Measurements from ENCODE around the gene CRX. TPM values are rescaled to one million over a fixed set of nuclear protein-coding genes. Genes with fewer than 3 reads are reported as not detected.
"Not testable (repeated sequence)": the region's sequence is repeated elsewhere in the genome, so short reads cannot be mapped to it uniquely, and the experiment has no call there.

The CRX gene
- total RNA-seq, 2 donors from 2014 or later = not detected

DNA sequence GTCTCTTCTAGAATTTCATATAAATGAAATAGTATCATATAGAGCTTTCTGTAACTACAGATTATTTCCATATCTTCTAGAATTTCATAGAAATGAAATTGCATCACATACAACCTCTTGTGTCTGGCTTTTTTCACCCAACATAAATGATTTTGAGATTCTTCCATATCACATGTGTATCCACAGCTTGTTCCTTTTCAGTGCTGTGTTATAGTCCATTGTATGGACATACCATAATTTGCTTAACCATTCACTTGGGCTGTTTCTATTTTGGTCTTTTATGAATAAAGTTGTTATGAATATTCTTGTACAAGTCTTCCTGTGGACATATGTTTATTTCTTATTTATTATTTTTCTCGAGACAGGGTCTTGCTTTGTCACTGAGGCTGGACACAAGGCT is 29.1 kb upstream of the CRX start:
- DNase-seq (no peak), ATAC-seq (replicated peaks in 1 of 2) (no peak)
- no peaks in the 10 kb centered on the region for H3K9me3 Mint-ChIP-seq
- H3K4me3 Mint-ChIP-seq = no peak overlapping the region
- H3K27me3 Mint-ChIP-seq (ENCODE audit: low read depth) = no peaks in the 10 kb centered on the region
- H3K4me1 Mint-ChIP-seq (ENCODE audit: low read depth) = peaks cover 14% of the 10 kb centered on the region
- H3K36me3 Mint-ChIP-seq (ENCODE audit: insufficient read depth in 2 of 2) = no peaks in the 10 kb centered on the region
- H3K27ac Mint-ChIP-seq = no peak overlapping the region

GRCh38 chr19:47794526-47794925 is 27.2 kb upstream of the CRX start:
- Mint-ChIP-seq H3K9me3 (no peaks in the 10 kb centered on the region), H3K27ac (no peak overlapping the region), H3K4me1 (ENCODE audit: low read depth) (peaks cover 7% of the 10 kb centered on the region), H3K27me3 (ENCODE audit: low read depth) (peaks cover 5% of the 10 kb centered on the region), H3K36me3 (ENCODE audit: insufficient read depth in 2 of 2) (no peaks in the 10 kb centered on the region), H3K4me3 (no peak overlapping the region)
- no peak for ATAC-seq (replicated peaks in 1 of 2)
- no peak for DNase-seq

DNA sequence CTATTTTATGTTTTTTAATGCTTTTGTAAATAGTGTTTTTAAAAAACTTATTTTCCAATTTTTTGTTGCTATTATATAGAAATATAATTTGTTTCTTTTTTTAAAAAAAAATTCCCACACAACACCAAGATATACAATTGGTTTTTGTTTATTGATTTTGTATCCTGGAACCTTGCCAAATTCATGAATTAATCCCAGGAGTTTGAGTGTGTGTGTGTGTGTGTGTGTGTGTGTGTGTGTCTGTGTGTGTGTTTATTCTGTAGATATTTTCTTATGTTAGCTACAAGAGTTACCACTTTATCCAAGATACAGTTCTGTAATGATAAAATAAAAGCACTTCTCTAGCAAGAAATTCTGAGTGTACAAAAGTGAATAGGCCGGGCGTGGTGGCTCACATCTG is 25.0 kb upstream of the CRX start:
- Mint-ChIP-seq H3K27me3 (ENCODE audit: low read depth) (peaks cover 5% of the 10 kb centered on the region), H3K36me3 (ENCODE audit: insufficient read depth in 2 of 2) (peaks cover 0 to 3% of the 10 kb centered on the region in 2 donors), H3K27ac (no peak overlapping the region), H3K4me3 (no peak overlapping the region), H3K4me1 (ENCODE audit: low read depth) (no peaks in the 10 kb centered on the region), H3K9me3 (peaks cover 2 to 3% of the 10 kb centered on the region in 2 donors)
- no peak for ATAC-seq (replicated peaks in 1 of 2)
- no peak for DNase-seq

DNA sequence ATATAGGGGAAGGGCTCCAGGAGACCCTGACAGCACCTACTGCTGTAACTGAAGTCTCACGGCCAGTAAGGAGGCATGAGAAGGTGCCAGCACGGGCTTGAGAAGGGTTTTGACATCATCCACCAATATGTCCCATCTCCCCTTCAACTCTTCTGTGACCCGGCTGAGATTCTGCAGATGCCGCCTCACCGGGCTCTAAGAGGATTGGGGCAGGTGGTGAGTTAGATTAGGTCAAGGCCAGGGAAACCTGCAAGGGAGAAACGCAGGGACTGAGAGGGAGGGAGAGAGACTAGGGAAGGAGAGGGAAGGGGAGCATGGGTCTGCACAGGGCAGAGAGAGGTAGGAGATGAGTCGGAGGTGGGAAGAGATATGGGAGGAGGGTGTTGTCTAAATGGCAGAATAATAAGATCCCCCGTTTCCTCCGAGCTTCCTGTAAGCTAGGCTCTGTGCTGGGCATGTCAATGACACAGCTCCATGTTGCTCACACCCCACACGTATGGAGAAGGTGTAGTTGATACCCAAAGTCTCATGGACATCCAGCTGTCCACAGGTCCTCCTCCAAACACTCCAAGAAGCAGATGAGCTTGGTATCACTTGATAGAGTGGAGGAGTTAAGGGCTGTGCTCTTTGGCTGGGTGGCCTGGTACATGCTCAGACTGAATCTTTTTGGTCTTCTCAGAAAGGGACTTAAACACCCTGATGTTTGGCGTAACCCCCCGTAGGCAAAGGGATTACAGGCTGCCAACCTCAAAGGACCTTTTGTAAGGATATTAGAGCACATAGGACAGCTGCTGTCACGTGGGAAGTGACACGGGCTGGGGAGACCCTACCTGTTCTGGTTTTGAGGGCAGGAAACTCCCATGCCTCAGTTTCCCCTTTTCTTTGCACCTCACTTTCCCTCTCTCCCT is 23.5 kb upstream of the CRX start:
- Mint-ChIP-seq H3K4me3 (no peak overlapping the region), H3K9me3 (peaks cover 2 to 3% of the 10 kb centered on the region in 2 donors), H3K27ac (no peak overlapping the region), H3K4me1 (ENCODE audit: low read depth) (no peaks in the 10 kb centered on the region), H3K27me3 (ENCODE audit: low read depth) (peaks cover 5% of the 10 kb centered on the region), H3K36me3 (ENCODE audit: insufficient read depth in 2 of 2) (peaks cover 0 to 3% of the 10 kb centered on the region in 2 donors)
- DNase-seq = no peak
- no peak for ATAC-seq (replicated peaks in 1 of 2)

GRCh38 chr19:47798904-47799266 is 22.9 kb upstream of the CRX start:
- Mint-ChIP-seq H3K9me3 (peaks cover 2 to 3% of the 10 kb centered on the region in 2 donors), H3K4me3 (no peak overlapping the region), H3K27ac (no peak overlapping the region), H3K27me3 (ENCODE audit: low read depth) (peaks cover 5% of the 10 kb centered on the region), H3K4me1 (ENCODE audit: low read depth) (no peaks in the 10 kb centered on the region), H3K36me3 (ENCODE audit: insufficient read depth in 2 of 2) (peaks cover 0 to 3% of the 10 kb centered on the region in 2 donors)
- ATAC-seq (replicated peaks in 1 of 2) (no peak), DNase-seq (no peak)

DNA sequence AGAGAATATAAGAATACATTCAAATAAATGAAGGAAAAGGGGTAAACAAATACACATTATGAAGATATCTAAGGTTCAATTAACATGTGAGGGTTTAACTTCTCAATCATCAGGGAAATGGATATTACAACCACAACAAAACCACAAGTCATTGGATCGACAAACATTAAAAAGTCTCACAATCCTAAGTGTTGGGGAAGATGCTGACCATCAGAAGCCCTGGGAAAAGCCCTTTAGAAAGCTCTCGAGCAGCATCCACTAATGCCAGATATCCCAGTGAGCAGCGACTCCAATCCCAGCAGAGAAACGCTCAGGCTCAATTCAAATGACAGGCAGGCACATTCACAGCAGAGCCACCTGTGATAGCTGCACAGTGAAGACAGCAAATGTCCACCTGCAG is 20.5 kb upstream of the CRX start:
- H3K4me1 Mint-ChIP-seq (ENCODE audit: low read depth) = no peaks in the 10 kb centered on the region
- ATAC-seq (replicated peaks in 1 of 2) = no peak
- no peak overlapping the region for H3K4me3 Mint-ChIP-seq
- no peak for DNase-seq
- peaks cover 5% of the 10 kb centered on the region for H3K27me3 Mint-ChIP-seq (ENCODE audit: low read depth)
- peaks cover 0 to 3% of the 10 kb centered on the region in 2 donors for H3K36me3 Mint-ChIP-seq (ENCODE audit: insufficient read depth in 2 of 2)
- H3K27ac Mint-ChIP-seq = no peak overlapping the region
- peaks cover 2 to 3% of the 10 kb centered on the region in 2 donors for H3K9me3 Mint-ChIP-seq

DNA sequence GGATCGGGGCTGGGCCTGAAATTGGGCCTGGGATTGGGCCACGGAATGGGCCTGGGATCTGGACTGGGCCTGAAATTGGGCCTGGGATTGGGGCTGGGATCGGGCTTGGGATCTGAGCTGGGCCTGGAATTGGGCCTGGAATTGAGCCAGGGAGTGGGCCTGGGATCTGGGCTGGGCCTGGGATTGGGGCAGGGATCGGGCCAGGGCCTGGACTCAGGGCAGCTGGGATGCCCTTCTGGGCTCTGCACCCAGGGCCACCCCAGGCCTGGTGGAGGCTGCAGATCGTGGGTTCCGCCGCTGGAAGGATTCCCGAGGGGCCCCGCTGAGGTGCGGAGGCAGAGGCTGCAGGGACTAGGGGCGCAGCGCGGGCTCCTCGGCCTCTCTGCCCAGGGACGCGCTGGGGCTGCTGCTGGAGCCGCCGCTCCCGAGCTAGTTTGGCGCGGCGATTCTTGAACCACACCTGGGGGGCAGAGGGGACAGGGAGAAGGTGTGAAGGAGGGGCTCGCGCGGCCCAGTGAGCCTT is 19.2 kb upstream of the CRX start:
- DNase-seq = no peak
- peaks cover 5% of the 10 kb centered on the region for H3K27me3 Mint-ChIP-seq (ENCODE audit: low read depth)
- ATAC-seq (replicated peaks in 1 of 2) = no peak
- peaks cover 2 to 3% of the 10 kb centered on the region in 2 donors for H3K9me3 Mint-ChIP-seq
- no peak overlapping the region for H3K27ac Mint-ChIP-seq
- H3K4me1 Mint-ChIP-seq (ENCODE audit: low read depth) = no peaks in the 10 kb centered on the region
- H3K4me3 Mint-ChIP-seq = no peak overlapping the region
- peaks cover 0 to 3% of the 10 kb centered on the region in 2 donors for H3K36me3 Mint-ChIP-seq (ENCODE audit: insufficient read depth in 2 of 2)

GRCh38 chr19:47803148-47803547 is 18.6 kb upstream of the CRX start:
- H3K27ac Mint-ChIP-seq; H3K27me3 Mint-ChIP-seq (ENCODE audit: low read depth); ATAC-seq (replicated peaks in 1 of 2); DNase-seq; H3K4me1 Mint-ChIP-seq (ENCODE audit: low read depth); H3K4me3 Mint-ChIP-seq; H3K9me3 Mint-ChIP-seq; H3K36me3 Mint-ChIP-seq (ENCODE audit: insufficient read depth in 2 of 2): not testable (repeated sequence)

GRCh38 chr19:47803671-47804070 is 18.1 kb upstream of the CRX start:
- H3K27ac Mint-ChIP-seq; H3K27me3 Mint-ChIP-seq (ENCODE audit: low read depth); DNase-seq; H3K9me3 Mint-ChIP-seq; H3K4me3 Mint-ChIP-seq; H3K36me3 Mint-ChIP-seq (ENCODE audit: insufficient read depth in 2 of 2); ATAC-seq (replicated peaks in 1 of 2); H3K4me1 Mint-ChIP-seq (ENCODE audit: low read depth): not testable (repeated sequence)

DNA sequence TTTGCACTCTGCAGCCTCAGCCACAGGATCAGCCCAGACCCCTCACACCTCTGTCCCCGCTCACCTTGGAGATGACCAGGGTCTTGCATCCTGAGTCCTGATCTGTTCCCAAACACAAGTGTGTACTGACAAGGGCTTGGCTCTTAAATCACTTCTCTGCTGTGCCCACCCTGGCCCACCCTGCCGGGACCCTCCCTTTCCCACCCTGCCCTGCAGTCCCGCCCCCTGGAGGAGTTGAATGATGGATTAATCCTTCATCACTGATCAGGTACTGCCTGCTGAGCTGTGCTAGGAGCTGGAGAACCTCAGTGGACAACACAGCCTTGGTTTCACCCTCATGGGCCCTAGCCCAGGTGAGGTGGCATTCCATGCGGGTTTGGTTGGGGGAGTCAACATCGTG is 17.3 kb upstream of the CRX start, which contains the start of gene TPRX1:
Gene TPRX1 (minus strand): TSS at position 101 of the 400 bp plus-strand sequence. CDS start 12 bp downstream, at position 89.
- not testable (repeated sequence) for H3K4me3 Mint-ChIP-seq; H3K27ac Mint-ChIP-seq; H3K9me3 Mint-ChIP-seq; ATAC-seq (replicated peaks in 1 of 2); H3K36me3 Mint-ChIP-seq (ENCODE audit: insufficient read depth in 2 of 2); H3K4me1 Mint-ChIP-seq (ENCODE audit: low read depth); DNase-seq; H3K27me3 Mint-ChIP-seq (ENCODE audit: low read depth)

DNA sequence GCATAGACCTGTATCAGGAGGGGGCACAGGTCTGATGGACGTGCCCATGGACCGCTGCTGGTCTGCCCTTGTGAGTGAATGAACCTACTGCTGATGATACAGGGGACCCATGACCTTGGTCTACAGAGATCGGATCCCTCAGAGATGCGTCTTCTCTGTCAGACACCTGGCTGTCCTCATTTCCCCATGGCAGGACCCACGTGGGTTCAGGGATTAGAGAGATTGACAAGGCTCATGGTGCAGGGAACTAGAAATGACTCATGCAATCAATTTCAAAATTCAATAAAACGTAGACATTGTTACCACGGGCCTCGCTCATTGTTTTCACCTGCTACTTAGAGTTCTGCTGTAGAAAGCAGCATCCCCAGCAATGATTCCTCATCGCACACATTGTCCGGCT is 16.4 kb upstream of the CRX start:
- no peak overlapping the region for H3K27ac Mint-ChIP-seq
- peaks cover 0 to 3% of the 10 kb centered on the region in 2 donors for H3K36me3 Mint-ChIP-seq (ENCODE audit: insufficient read depth in 2 of 2)
- no peak for ATAC-seq (replicated peaks in 1 of 2)
- peaks cover 2 to 3% of the 10 kb centered on the region in 2 donors for H3K9me3 Mint-ChIP-seq
- no peak for DNase-seq
- H3K4me1 Mint-ChIP-seq (ENCODE audit: low read depth) = no peaks in the 10 kb centered on the region
- H3K27me3 Mint-ChIP-seq (ENCODE audit: low read depth) = no peaks in the 10 kb centered on the region
- no peak overlapping the region for H3K4me3 Mint-ChIP-seq

DNA sequence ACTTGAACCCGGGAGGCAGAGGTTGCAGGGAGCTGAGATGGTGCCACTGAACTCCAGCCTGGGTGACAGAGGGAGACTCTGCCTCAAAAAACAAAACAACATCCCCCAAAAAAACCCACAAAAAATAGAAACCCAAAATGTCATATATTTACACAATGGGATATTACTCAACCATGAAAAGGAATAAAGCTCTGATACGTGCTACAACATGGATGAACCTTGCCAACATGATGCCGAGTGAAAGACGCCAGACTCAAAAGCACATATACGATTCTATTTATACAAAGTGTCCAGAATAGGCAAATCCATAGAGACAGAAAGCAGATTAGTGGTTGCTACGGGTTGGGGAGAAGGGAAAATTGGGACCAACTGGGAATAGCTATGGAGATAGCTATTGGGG is 15.3 kb upstream of the CRX start:
- H3K4me3 Mint-ChIP-seq = no peak overlapping the region

DNA sequence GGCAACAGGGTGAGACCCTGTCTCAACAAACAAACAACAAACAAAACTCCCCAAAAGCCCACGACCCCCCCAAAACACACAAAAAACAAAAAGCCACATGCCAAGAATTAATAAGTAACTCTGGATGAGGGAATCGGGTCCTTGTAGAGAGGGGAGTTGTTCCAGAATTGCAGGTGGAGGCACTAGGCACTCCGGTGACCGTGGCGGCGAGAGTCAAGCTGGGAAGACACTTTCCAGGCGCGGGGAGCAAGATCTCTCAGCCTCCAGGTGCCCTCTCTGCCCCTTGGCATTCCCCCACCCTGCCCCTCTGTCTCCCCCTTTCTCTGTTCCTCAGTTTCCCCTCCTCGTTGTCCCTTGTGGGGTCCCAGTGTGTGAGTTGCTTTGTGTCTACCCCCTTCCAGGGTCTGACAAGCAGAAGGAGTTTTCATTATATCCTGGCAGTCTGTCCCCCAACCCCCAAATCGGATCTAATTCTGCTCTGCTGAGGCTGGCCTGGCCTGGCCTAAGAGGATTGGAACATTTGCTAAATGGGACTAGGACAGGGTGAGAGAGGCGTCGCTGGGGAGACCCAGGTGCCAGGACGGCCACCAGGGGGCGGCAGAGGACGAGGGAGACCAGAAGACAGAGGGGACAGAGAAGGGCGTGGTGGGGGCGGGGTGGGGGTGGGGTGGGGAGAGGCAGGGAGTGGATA is 8.3 kb upstream of the CRX start:
- DNase-seq (peak; percentile 83 to 85), ATAC-seq (replicated peaks in 1 of 2) (peak; percentile 77 to 78)
- no peak overlapping the region for H3K4me3 Mint-ChIP-seq
- H3K27me3 Mint-ChIP-seq (ENCODE audit: low read depth) = peaks cover 8% of the 10 kb centered on the region
- H3K9me3 Mint-ChIP-seq = no peaks in the 10 kb centered on the region
- no peaks in the 10 kb centered on the region for H3K36me3 Mint-ChIP-seq (ENCODE audit: insufficient read depth in 2 of 2)
- no peak overlapping the region for H3K27ac Mint-ChIP-seq
- H3K4me1 Mint-ChIP-seq (ENCODE audit: low read depth) = no peaks in the 10 kb centered on the region

More for the DNA sequence above, 15.3 kb upstream of the CRX start:
- Mint-ChIP-seq H3K36me3 (ENCODE audit: insufficient read depth in 2 of 2) (no peaks in the 10 kb centered on the region), H3K27ac (no peak overlapping the region), H3K9me3 (no peaks in the 10 kb centered on the region), H3K27me3 (ENCODE audit: low read depth) (no peaks in the 10 kb centered on the region), H3K4me1 (ENCODE audit: low read depth) (no peaks in the 10 kb centered on the region)
- DNase-seq (no peak), ATAC-seq (replicated peaks in 1 of 2) (no peak)
